DND-41 (cell line): ENCODE data around the gene ZNF490.

ENCODE experiments used
- ATAC-seq: fragments of 200-7000 bp; cut with Tn5 transposase; 3 replicates; pipeline ENCODE4 v1.9.1; 2021; ENCODE audit warnings: low read depth; ENCODE audit not compliant: insufficient read depth
- DNase-seq: peaks from one replicate; pipeline ENCODE4 v3.0.0-alpha.2; 2020
- H2AFZ ChIP-seq: 2 replicates; pipeline ENCODE4 v1.6.0; 2012; ENCODE audit warnings: low read depth, low read length
- H3K27ac ChIP-seq: 2 replicates; pipeline ENCODE4 v1.5.1; 2012; ENCODE audit warnings: low read length, inconsistent platforms
- H3K27me3 ChIP-seq: fragments of 200-600 bp; sonication (generic); 2 replicates; pipeline ENCODE4 v1.6.0; 2012; ENCODE audit warnings: low read length, mild to moderate bottlenecking, inconsistent platforms; ENCODE audit not compliant: insufficient read depth, poor library complexity
- H3K36me3 ChIP-seq: 2 replicates; pipeline ENCODE4 v1.5.1; 2012; ENCODE audit warnings: low read length, inconsistent platforms; ENCODE audit not compliant: insufficient read depth
- H3K4me1 ChIP-seq: 2 replicates; pipeline ENCODE4 v1.5.1; 2012; ENCODE audit warnings: mild to moderate bottlenecking, low read length; ENCODE audit not compliant: insufficient read depth
- H3K4me2 ChIP-seq: 2 replicates; pipeline ENCODE4 v1.6.0; 2012; ENCODE audit warnings: mild to moderate bottlenecking, moderate library complexity, low read length, inconsistent platforms; ENCODE audit not compliant: insufficient read depth
- H3K4me3 ChIP-seq, 2 experiments: fragments of 200-600 bp in 1 of 2; shearing (Covaris generic) in 1 of 2; 2 replicates each; pipeline ENCODE4 v1.5.1; 2012 to 2016; ENCODE audit warnings: inconsistent platforms in 2 of 2, low read length in 2 of 2, mild to moderate bottlenecking in 2 of 2, low read depth in 1 of 2, moderate library complexity in 1 of 2
- H3K79me2 ChIP-seq: 2 replicates; pipeline ENCODE4 v1.6.0; 2012; ENCODE audit warnings: low read length, inconsistent platforms; ENCODE audit not compliant: insufficient read depth
- H3K9ac ChIP-seq: 2 replicates; pipeline ENCODE4 v1.6.0; 2012; ENCODE audit warnings: low read depth, mild to moderate bottlenecking, inconsistent platforms, low read length, moderate library complexity
- H3K9me3 ChIP-seq: 2 replicates; pipeline ENCODE4 v1.5.1; 2012; ENCODE audit warnings: low read length, moderate library complexity, mild to moderate bottlenecking, inconsistent platforms; ENCODE audit not compliant: insufficient read depth, severe bottlenecking
- H4K20me1 ChIP-seq: 2 replicates; pipeline ENCODE4 v1.6.0; 2012; ENCODE audit warnings: low read length; ENCODE audit not compliant: insufficient read depth
- EZH2 ChIP-seq: IDR thresholded peaks from 3 replicates; pipeline ENCODE4 v1.6.1; 2012; ENCODE audit warnings: borderline replicate concordance, low read depth, mild to moderate bottlenecking, moderate library complexity, low read length, inconsistent platforms; ENCODE audit not compliant: severe bottlenecking
- TF ChIP-seq, protein P1 (sequence below): IDR thresholded peaks from 2 replicates; pipeline ENCODE4 v1.5.1; 2012; ENCODE audit warnings: borderline replicate concordance, low read length, moderate library complexity, mild to moderate bottlenecking; ENCODE audit not compliant: poor library complexity, severe bottlenecking; ENCODE audit errors: extremely low read depth

The ZNF490 gene

DNA sequence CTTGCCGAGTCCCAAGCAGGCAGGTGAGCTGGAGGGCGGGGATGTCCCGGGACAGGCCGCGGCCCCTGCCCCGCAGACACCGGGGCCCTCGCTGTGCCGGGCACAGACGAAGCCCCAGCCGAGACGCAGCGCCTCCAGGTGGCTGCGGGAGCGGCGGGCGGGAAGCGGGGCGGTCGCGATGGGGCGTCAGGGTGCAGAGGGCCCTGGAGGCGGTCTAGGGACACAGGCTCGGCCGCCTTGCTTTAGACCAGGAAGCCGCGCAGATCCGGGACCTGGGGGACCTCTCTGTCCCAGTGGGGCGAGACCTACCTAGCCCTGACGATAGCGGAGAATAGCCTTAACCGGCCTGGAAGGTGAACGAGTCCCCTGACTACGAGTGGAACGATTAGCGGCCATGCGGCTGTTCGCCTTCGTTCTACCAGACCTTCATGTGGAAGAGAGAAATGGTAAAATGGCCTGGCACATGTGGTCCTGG is 55.1 kb downstream of the ZNF490 start:
- Histone ChIP-seq H2AFZ (no peak overlapping the region), H3K27ac (no peak overlapping the region), H3K4me3 (no peak overlapping the region), H3K4me1 (peaks cover 14% of the 10 kb centered on the region), H3K9me3 (no peaks in the 10 kb centered on the region), H4K20me1 (no peaks in the 10 kb centered on the region), H3K36me3 (peaks cover 3% of the 10 kb centered on the region; the same call in 1 of the 2 replicates), H3K9ac (no peak overlapping the region), H3K27me3 (no peaks in the 10 kb centered on the region), H3K79me2 (peaks cover 8% of the 10 kb centered on the region), H3K4me2 (no peak overlapping the region)
- no peak for ATAC-seq
- DNase-seq: no peak
- TF ChIP-seq, protein P1, sequence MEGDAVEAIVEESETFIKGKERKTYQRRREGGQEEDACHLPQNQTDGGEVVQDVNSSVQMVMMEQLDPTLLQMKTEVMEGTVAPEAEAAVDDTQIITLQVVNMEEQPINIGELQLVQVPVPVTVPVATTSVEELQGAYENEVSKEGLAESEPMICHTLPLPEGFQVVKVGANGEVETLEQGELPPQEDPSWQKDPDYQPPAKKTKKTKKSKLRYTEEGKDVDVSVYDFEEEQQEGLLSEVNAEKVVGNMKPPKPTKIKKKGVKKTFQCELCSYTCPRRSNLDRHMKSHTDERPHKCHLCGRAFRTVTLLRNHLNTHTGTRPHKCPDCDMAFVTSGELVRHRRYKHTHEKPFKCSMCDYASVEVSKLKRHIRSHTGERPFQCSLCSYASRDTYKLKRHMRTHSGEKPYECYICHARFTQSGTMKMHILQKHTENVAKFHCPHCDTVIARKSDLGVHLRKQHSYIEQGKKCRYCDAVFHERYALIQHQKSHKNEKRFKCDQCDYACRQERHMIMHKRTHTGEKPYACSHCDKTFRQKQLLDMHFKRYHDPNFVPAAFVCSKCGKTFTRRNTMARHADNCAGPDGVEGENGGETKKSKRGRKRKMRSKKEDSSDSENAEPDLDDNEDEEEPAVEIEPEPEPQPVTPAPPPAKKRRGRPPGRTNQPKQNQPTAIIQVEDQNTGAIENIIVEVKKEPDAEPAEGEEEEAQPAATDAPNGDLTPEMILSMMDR: no peak
- no peak for TF ChIP-seq EZH2

DNA sequence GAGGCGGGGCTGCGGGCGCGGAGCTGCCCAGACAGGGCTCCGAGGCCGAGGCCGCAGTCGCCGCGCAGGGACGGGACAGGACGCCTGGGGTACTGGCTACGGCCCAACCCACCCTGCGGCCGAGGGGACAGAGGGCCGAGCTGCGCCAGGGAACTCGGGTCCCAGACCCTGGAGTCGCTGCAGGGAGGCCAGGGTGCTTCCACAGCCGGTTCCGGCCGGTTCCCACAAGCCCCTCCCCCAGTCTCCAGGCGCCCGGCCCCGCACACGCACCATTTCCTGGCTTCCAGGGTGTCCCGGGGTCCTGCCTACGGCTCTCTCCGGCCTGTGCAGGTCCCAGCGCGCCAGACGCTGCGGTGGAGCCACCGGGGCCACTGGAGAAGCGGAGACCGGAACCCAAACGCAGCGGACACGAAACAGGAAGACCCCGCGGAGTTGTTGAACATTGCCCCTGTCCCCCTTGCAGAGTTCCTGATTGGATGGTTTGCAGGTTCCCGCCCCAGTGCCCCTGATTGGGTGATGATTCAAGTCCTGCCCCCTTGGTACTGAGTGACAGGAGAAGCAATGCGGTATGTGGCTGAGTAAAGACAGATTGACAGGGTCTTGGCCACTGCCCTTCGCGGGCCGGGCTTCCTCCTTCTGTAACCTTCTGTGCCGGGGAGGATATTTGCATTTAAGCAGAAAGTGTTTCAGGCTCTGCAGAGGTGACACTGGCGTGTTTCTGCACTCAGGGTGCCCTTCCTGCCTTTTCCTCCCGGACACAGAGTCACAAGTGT is 59.4 kb downstream of the ZNF490 start, which contains the start of gene ZNF564:
Gene ZNF564, minus strand, starts transcription at position 423 of the 773 bp plus-strand sequence. Its CDS starts 150 bp downstream, at position 273.
- peaks cover 32% of the 10 kb centered on the region for H3K4me1 ChIP-seq
- TF ChIP-seq, protein P1: peak; percentile 2
- TF ChIP-seq EZH2: no peak
- peaks cover 18% of the 10 kb centered on the region; the same call in 1 of the 2 replicates for H3K36me3 ChIP-seq
- no peaks in the 10 kb centered on the region for H3K27me3 ChIP-seq
- H2AFZ ChIP-seq: peak within 1 kb of the TSS; percentile 92
- H3K9ac ChIP-seq: peak within 1 kb of the TSS; percentile 92
- H3K4me3 ChIP-seq: peak within 1 kb of the TSS; percentile 69 to 78
- peak within 1 kb of the TSS; percentile 93 for H3K27ac ChIP-seq
- H3K79me2 ChIP-seq: peaks cover 48% of the 10 kb centered on the region
- H3K4me2 ChIP-seq: peak within 1 kb of the TSS; percentile 79
- DNase-seq (peak; percentile 98), ATAC-seq (peak; percentile 99)
- H3K9me3 ChIP-seq: no peaks in the 10 kb centered on the region
- H4K20me1 ChIP-seq: peaks cover 9% of the 10 kb centered on the region

DNA sequence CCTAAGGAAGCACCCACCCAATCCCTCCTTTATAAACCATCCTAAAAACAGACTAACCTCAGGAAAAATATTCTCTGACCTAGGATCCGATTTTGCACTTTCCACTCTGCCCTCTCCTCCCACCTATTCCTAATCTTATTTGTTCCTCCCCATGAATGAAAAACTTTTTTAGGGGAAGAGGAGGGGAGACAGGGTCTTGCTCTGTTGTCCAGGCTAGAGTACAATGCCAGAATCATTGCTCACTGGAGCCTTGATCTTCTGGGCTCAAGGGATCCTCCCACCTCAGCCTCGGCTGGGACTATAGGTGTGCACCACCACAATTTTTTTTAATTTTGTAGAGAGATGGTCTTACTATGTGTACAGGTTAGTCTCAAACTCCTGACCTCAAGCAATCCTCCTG is 63.7 kb downstream of the ZNF490 start:
- Histone ChIP-seq H3K27me3 (no peaks in the 10 kb centered on the region), H3K79me2 (peaks cover 86% of the 10 kb centered on the region), H3K4me3 (no peak overlapping the region), H3K9ac (no peak overlapping the region), H3K36me3 (peaks cover 33% of the 10 kb centered on the region), H3K4me1 (peaks cover 22% of the 10 kb centered on the region), H3K27ac (no peak overlapping the region), H2AFZ (no peak overlapping the region), H3K9me3 (no peaks in the 10 kb centered on the region), H3K4me2 (no peak overlapping the region), H4K20me1 (peaks cover 16% of the 10 kb centered on the region)
- DNase-seq: no peak
- ATAC-seq: no peak
- TF ChIP-seq, protein P1: no peak
- no peak for TF ChIP-seq EZH2
